DMS79 (cell line): Measurements from ENCODE around the gene C1orf122.

Experiments used
- DNase-seq: peaks from one replicate; lab custom pipeline; 2025; lab: John Stamatoyannopoulos, UW

Gene C1orf122

DNA sequence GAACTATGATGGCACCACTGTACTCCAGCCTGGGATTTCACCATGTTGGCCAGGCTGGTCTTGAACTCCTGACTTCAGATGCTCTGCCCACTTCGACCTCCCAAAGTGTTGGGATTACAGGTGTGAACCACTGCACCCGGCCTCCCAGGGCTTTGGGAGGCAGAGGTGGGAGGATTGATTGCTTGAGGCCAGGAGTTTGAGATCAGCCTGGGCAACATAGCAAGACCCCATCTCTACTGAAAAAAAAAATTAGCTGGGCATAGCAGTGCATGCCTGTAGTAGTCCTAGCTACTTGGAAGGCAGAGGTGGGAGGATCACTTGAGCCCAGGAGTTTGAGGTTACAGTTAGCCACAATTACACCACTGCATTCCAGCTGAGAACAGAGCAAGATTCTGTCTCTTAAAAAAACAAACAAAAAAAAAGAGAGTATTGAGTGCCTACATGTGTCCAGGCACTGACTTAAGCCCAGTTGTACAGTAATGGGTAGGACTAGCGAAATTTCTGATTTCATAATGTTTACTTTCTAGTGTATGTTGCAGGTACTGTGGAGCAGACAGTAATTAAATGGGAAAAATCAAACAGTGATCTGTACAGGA is 9.7 kb upstream of the C1orf122 start:
- DNase-seq = no peak

GRCh38 chr1:37802439-37802838 is 5.2 kb upstream of the C1orf122 start:
- no peak for DNase-seq

GRCh38 chr1:37807220-37807554 is 403 bp upstream of the C1orf122 start:
- DNase-seq = no peak

GRCh38 chr1:37808369-37809319 is 1.1 kb downstream of the C1orf122 start:
- DNase-seq = peak; percentile 56

- no peak for DNase-seq
These were observed 2.4 kb downstream of the C1orf122 start for GRCh38 chr1:37809942-37810341.

- no peak for DNase-seq
These were observed 3.6 kb downstream of the C1orf122 start for GRCh38 chr1:37811027-37811655.

DNA sequence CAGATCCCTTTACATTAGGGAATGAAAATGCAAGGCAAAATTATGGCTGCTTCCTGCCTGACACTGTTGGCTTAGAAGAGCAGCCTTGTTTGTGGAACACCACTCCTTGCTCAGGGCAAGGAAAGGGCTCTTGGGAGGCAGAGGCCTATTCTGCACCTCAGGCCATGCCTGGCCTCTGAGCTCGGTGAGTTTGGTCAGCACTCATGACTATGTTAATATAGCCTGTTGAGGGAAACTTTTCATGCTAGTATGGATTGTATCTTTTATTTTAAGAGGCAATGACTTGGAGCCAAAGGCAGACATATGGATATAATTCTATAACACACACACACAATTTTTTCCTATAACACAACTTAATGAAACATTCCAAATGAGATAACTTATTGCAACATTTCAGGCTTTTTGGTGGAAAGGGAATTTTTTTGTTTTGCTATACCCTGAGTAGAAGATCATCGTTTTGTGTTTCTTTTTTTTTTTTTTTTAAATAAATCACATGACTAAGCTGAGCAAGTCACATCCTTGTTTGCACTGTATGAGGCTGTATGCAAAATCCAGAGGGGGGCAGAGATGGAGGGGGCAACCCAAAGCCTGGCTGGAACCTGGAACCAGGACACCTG is 6.0 kb downstream of the C1orf122 start:
- DNase-seq = no peak

DNA sequence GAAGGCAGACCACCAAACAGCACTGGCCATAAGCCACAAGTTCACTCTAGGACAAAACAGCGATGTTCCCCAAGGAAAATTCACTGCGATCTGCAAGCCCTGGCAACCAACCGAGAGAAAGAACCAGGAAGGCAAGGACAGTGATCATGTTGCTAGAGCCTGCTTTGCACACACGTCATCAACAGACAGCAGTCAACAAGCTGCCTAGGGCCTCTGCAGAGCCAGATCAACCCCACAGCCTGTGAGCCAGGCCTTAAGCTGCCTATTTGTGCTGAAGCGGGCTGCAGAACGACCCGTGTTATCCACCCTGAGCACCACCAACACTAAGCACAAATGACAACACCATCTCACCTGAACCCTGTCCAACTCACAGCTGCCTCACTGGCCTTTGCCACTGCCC is 6.7 kb downstream of the C1orf122 start:
- DNase-seq = no peak

DNA sequence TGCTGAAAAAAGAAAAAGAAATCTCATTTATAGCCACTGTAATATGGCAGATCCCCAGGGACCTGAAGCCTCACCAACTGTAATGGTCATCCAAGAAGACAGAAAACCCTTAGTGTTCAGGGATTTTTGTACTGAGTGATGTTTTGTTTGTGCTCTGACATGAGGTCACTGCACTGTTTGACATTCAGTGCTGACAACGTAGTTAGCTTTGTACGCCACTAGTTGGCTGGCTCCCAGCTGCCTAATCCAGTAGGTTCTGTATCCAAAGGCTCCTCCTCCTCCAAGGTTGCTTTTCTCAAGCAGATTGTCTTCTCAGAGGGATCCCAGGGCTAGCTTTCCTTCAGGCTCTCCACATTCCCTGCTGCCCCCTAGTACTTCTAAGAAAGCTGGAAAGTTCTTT is 9.9 kb downstream of the C1orf122 start:
- no peak for DNase-seq

DNA sequence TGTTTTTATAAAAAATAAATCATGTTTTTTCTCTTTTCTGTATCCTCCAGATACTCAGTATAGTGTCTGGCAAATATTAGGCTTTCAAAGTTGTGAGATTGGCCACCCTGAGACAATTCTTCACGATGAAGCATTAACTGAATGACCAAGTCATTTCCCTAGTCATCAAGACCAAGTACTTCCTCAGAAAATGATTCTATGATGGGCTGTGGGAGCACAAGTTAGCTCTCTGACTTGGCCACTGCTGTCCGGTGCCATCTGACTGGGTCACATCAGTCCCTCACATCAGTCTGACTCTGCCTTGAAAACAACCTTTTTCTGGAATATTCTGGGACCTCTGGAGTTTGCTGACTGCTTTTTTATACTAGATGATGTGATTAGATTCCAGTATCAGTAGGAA is 13.9 kb downstream of the C1orf122 start:
- no peak for DNase-seq

- DNase-seq = no peak
These were observed 15.6 kb downstream of the C1orf122 start for GRCh38 chr1:37822906-37823815.

DNA sequence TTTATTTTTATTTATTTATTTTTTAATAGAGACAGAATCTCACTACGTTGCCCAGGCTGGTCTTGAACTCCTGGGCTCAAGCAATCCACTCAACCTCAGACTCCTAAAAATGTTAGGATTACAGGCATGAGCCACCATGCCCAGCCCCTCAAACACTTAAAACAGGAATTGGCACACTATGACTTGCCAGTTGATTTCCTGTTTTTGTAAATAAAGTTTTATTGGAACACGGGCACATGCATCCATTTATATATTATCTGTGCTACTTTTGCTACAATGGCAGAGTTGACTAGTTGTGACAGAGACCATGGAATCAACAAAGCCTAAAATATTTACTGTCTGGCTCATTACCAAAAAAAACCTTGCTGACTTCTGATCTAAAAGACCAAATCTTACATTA is 16.4 kb downstream of the C1orf122 start:
- DNase-seq = no peak

- no peak for DNase-seq
These were observed 17.9 kb downstream of the C1orf122 start for GRCh38 chr1:37825506-37825905.

- no peak for DNase-seq
These were observed 21.0 kb downstream of the C1orf122 start for GRCh38 chr1:37828410-37829074.

GRCh38 chr1:37831109-37831508 is 23.5 kb downstream of the C1orf122 start:
- no peak for DNase-seq

GRCh38 chr1:37831809-37832208 is 24.2 kb downstream of the C1orf122 start:
- DNase-seq = no peak

DNA sequence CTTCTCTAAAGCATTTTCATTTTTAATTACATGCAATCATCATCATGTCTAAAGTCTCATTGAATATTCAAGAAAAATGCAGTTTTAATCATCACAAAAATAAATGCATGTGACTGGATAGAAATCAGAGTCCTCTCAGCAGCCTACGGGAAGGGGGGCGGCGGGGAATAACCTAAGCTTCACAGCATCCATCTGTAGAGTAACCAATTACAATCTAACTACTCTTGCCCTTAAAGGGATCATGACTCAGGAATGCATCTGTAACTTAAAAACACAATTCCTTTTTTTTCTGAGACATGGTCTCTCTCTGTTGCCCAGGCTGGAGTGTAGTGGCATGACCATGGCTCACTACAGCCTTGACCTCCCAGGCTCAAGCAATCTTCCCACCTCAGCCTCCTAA is 29.2 kb downstream of the C1orf122 start:
- DNase-seq = no peak

- no peak for DNase-seq
These were observed 32.1 kb downstream of the C1orf122 start for GRCh38 chr1:37839676-37840075.

- no peak for DNase-seq
These were observed 33.1 kb downstream of the C1orf122 start for GRCh38 chr1:37840711-37841110.

DNA sequence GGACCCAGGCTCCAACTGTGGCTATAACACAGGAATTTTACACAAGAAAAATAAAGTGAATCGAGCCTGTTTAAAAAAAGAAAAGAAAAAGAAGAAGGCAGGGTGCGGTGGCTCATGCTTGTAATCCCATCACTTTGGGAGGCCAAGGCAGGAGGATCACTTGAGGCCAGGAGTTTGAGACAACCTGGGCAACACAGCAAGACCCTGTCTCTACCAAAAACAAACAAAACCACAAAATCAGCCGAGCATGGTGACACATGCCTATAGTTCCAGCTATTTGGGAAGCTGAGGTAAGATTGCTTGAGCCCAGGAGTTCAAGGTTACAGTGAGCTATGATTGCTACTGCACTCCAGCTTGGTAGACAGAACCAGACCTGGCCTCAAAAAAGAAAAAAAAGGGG is 34.1 kb downstream of the C1orf122 start:
- DNase-seq = no peak

- DNase-seq = no peak
These were observed 36.9 kb downstream of the C1orf122 start for GRCh38 chr1:37844536-37844935.
